AG10803 (cell line): ENCODE results near the gene EPB41L5.
"Not testable (repeated sequence)": the region's sequence is repeated elsewhere in the genome, so short reads cannot be mapped to it uniquely, and the experiment has no call there.

Source experiments
- DNase-seq: peaks from one replicate; pipeline ENCODE4 v3.0.0; 2010; ENCODE audit warnings: low read depth
- H3K4me3 ChIP-seq: 2 replicates; pipeline ENCODE4 v1.5.1; 2011; ENCODE audit warnings: mild to moderate bottlenecking, low read length, control low read depth
- CTCF ChIP-seq: conservative IDR thresholded peaks from 2 replicates; pipeline ENCODE4 v1.5.1; 2011; ENCODE audit warnings: mild to moderate bottlenecking, low read length, control low read depth, inconsistent platforms

The EPB41L5 gene

GRCh38 chr2:120177973-120178372, 165.1 kb downstream of the EPB41L5 start:
- no peak overlapping the region for H3K4me3 ChIP-seq
- DNase-seq = no peak
- no peak for TF ChIP-seq CTCF

GRCh38 chr2:120179396-120179795, 166.5 kb downstream of the EPB41L5 start:
- no peak for DNase-seq
- no peak for TF ChIP-seq CTCF
- no peak overlapping the region for H3K4me3 ChIP-seq

- DNase-seq = no peak
- no peak for TF ChIP-seq CTCF
- no peak overlapping the region for H3K4me3 ChIP-seq
Observed at GRCh38 chr2:120180066-120180465, 167.2 kb downstream of the EPB41L5 start.

- no peak for TF ChIP-seq CTCF
- H3K4me3 ChIP-seq = no peak overlapping the region
- no peak for DNase-seq
Observed at GRCh38 chr2:120182019-120182560, 169.2 kb downstream of the EPB41L5 start.

- DNase-seq = no peak
- no peak overlapping the region for H3K4me3 ChIP-seq
- no peak for TF ChIP-seq CTCF
Observed at GRCh38 chr2:120189189-120189588, 176.3 kb downstream of the EPB41L5 start.

GRCh38 chr2:120192280-120192679, 179.4 kb downstream of the EPB41L5 start:
- DNase-seq = no peak
- TF ChIP-seq CTCF = no peak

GRCh38 chr2:120195553-120195952, 182.7 kb downstream of the EPB41L5 start:
- TF ChIP-seq CTCF = no peak
- H3K4me3 ChIP-seq = no peak overlapping the region
- DNase-seq = no peak

More at GRCh38 chr2:120192280-120192679, 179.4 kb downstream of the EPB41L5 start:
- H3K4me3 ChIP-seq = no peak overlapping the region

- H3K4me3 ChIP-seq, DNase-seq: not testable (repeated sequence)
Observed at GRCh38 chr2:120199817-120200459, 187.1 kb downstream of the EPB41L5 start.
